WI38 (cell line): ENCODE data around the gene ZDBF2.
"Not testable (repeated sequence)": the region's sequence is repeated elsewhere in the genome, so short reads cannot be mapped to it uniquely, and the experiment has no call there.

Experiments
- H3K4me3 ChIP-seq: 2 replicates; pipeline ENCODE4 v1.5.1; 2011; ENCODE audit warnings: low read depth, mild to moderate bottlenecking, control low read depth, low read length
- TF ChIP-seq, protein P1 (sequence below): IDR thresholded peaks from 2 replicates; pipeline ENCODE4 v1.5.1; 2012; ENCODE audit warnings: low read depth, mild to moderate bottlenecking, control low read depth, low read length

ZDBF2 gene

DNA sequence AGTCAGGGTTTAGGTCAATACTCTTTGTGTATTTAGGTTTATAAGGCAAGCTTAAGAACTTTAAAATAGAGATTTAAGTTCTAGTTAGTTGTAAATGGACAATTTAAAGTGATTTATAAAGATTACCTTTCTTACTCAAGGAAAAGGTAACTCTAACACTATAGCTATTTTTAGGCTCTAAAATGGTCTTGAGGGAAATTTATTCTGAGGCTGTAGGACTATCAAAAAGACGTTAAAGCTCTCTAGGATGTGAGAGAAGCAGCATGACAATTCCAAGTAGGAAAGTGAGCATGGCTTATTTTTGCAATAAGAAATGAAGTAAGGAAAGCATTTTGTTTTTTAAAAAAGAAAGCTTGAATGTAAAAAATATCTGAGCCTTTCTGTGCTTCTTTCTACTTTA, 78.1 kb downstream of the ZDBF2 start:
- no peak overlapping the region for H3K4me3 ChIP-seq

DNA sequence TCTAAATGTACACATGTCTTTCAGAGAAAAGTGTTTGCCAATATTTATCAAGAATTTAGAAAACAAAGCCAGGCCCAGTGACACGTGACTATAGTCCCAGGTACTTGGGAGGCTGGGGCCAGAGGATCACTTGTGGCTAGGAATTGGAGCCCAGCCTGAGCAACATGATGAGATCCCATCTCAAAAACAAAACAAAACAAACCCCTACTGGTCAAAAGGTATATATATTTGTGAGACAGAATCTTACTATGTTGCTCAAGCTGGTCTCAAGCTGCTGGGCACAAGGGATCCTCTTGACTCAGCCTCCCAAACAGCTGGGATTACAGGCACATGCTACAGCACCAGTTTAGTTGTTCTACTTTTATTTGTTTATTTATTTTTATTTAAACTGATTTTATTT, 79.2 kb downstream of the ZDBF2 start:
- H3K4me3 ChIP-seq = no peak overlapping the region
- TF ChIP-seq, protein P1, sequence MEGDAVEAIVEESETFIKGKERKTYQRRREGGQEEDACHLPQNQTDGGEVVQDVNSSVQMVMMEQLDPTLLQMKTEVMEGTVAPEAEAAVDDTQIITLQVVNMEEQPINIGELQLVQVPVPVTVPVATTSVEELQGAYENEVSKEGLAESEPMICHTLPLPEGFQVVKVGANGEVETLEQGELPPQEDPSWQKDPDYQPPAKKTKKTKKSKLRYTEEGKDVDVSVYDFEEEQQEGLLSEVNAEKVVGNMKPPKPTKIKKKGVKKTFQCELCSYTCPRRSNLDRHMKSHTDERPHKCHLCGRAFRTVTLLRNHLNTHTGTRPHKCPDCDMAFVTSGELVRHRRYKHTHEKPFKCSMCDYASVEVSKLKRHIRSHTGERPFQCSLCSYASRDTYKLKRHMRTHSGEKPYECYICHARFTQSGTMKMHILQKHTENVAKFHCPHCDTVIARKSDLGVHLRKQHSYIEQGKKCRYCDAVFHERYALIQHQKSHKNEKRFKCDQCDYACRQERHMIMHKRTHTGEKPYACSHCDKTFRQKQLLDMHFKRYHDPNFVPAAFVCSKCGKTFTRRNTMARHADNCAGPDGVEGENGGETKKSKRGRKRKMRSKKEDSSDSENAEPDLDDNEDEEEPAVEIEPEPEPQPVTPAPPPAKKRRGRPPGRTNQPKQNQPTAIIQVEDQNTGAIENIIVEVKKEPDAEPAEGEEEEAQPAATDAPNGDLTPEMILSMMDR = no peak

More for the DNA sequence above, 78.1 kb downstream of the ZDBF2 start:
- TF ChIP-seq, protein P1 = no peak

DNA sequence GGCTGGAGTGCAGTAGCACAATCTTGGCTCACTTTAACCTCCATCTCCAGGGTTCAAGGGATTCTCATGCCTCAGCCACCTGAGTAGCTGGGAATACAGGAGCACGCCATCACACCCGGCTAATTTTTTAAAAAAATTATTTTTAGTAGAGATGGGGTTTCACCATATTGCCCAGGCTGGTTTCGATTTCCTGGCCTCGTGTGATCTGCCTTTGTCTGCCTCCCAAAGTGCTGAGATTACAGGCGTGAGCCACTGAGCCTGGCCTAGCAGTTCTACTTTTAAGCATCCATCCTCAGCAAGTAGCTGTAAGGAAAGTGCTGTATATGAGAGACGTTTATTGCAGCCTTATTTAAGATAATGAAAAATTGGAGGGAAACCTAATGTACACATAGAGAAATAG, 79.7 kb downstream of the ZDBF2 start:
- TF ChIP-seq, protein P1 = no peak
- no peak overlapping the region for H3K4me3 ChIP-seq

DNA sequence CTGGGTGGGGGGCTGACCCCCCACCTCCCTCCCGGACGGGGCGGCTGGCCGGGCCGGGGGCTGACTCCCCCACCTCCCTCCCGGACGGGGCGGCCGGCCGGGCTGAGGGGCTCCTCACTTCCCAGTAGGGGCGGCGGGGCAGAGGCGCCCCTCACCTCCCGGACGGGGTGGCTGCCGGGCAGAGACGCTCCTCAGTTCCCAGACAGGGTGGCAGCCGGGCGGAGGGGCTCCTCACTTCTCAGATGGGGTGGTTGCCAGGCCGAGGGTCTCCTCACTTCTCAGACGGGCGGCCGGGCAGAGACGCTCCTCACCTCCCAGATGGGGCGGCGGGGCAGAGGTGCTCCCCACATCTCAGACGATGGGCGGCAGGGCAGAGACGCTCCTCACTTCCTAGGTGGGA, 82.4 kb downstream of the ZDBF2 start:
- not testable (repeated sequence) for H3K4me3 ChIP-seq

DNA sequence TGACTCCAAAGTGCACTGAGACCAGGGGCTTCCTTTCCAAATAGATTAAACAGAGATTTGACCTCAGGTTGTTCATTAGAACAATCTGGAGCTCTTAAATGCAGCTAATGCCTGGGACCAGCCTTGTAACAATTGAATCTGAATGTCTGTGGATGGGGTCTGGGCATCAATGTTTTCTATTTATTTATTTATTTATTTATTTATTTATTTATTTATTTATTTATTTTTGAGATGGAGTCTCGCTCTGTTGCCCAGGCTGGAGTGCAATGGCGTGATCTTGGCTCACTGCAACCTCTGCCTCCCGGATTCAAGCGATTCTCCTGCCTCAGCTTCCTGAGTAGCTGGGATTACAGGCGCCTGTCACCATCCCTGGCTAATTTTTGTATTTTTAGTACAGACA, 86.4 kb downstream of the ZDBF2 start:
- not testable (repeated sequence) for H3K4me3 ChIP-seq

DNA sequence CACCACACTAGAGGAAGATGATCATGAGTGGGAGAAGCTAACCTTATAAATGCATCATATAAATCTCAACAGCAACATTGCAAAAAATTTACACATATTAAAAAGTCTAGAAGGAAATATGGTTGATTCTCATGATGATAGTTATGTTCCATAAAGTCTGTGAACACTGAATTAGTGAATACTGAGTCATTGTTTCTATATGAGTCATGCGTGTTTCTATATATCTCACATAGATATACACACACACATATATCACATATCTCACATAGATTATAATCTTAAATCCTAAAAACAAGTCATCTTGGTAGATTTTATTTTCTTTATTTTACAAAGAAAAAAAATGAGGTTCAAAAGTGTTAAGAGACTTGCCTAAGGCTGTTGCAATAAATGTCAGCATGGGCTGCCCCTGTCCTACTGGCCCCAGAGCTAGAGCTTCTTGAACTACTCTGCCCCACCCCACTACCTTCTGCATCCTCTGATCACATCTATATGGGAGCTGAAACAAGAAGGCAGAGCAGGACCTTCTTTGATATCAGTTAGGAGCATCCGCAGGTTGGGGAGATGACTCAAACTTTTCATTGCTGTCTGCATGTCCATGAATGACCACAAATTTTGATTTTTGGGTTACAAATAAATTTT, 87.1 kb downstream of the ZDBF2 start:
- TF ChIP-seq, protein P1 = no peak
- H3K4me3 ChIP-seq = no peak overlapping the region
